GM13976 (cell line): Measurements from ENCODE around the gene TMSB4X.
"Not testable (repeated sequence)": the region's sequence is repeated elsewhere in the genome, so short reads cannot be mapped to it uniquely, and the experiment has no call there.

Source experiments
- DNase-seq: peaks from one replicate; pipeline ENCODE4 v3.0.0; 2012; ENCODE audit warnings: low spot score
- CTCF ChIP-seq: IDR thresholded peaks from 2 replicates; pipeline ENCODE4 v1.5.1; 2012; ENCODE audit warnings: borderline replicate concordance, mild to moderate bottlenecking; ENCODE audit not compliant: insufficient read depth; ENCODE audit errors: extremely low read depth, missing control alignments, control extremely low read depth
- in situ Hi-C: fragments of 300-500 bp; cut with MboI; formaldehyde crosslinking; loops from one replicate; pipeline ENCODE4 v1.12.0; 2022; ENCODE audit warnings: low sequenced_read_pairs, mixed read lengths, inconsistent platforms; ENCODE audit not compliant: unreplicated experiment

Gene TMSB4X

GRCh38 chrX:12955882-12956703, 18.8 kb upstream of the TMSB4X start:
- no peak for TF ChIP-seq CTCF
- DNase-seq = no peak
- in situ Hi-C loops = no loop called here

- TF ChIP-seq CTCF = no peak
- DNase-seq = peak; percentile 71
- in situ Hi-C loops = no loop called here
These were observed 18.0 kb upstream of the TMSB4X start for GRCh38 chrX:12956704-12957534.

- no peak for TF ChIP-seq CTCF
- in situ Hi-C loops = no loop called here
- DNase-seq = no peak
These were observed 16.9 kb upstream of the TMSB4X start for GRCh38 chrX:12958059-12958458.

- in situ Hi-C loops = no loop called here
- DNase-seq = no peak
- TF ChIP-seq CTCF = no peak
These were observed 16.4 kb upstream of the TMSB4X start for GRCh38 chrX:12958461-12958860.

GRCh38 chrX:12961196-12961718, 13.7 kb upstream of the TMSB4X start:
- in situ Hi-C loops = no loop called here
- no peak for DNase-seq
- no peak for TF ChIP-seq CTCF

GRCh38 chrX:12962041-12962504, 12.8 kb upstream of the TMSB4X start:
- no peak for TF ChIP-seq CTCF
- DNase-seq = no peak
- in situ Hi-C loops = no loop called here

- in situ Hi-C loops, DNase-seq: not testable (repeated sequence)
These were observed 11.6 kb upstream of the TMSB4X start for GRCh38 chrX:12963210-12963850.
